ENCODE results near the gene RBMS3.

DNA sequence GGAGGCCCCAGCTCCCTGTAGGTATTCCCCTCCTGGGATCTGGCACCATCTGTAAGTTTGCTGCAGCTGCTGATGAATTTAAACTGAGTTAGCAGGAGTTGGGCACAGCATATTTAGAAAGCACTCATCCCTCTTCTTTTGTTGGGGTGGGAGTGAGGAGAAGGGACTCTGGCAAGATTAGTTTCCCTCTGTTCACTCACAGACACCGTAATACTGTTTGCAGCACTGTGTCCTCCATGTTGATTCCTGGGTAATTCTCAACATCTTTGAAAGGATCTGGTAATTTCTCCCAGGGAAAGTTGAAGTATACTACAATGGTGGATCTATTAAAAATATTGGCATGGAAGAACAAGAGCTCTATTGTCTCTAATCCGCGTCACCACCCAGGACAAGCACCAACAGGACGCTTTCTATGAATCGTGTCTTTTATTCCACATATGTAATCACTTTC, 173.3 kb downstream of the RBMS3 start:
- TF ChIP-seq CTCF (IDR thresholded peaks at IDR 0.05; ENCODE audit: poor library complexity) (no peak), EZH2 (IDR thresholded peaks at IDR 0.05; ENCODE audit: borderline replicate concordance) (no peak), EZH2phosphoT487 (IDR thresholded peaks at IDR 0.05; ENCODE audit: low read depth, severe bottlenecking, unreplicated experiment) (no peak)

Data from hepatocyte (in vitro differentiated cells).